Measurements from ENCODE around the gene FCRL4.

GRCh38 chr1:157539568-157539967, 58.3 kb downstream of the FCRL4 start:
- no peak for TF ChIP-seq NONO (IDR thresholded peaks at IDR 0.05)
- TF ChIP-seq NONO (CRISPR knock-in tag; conservative IDR thresholded peaks at IDR 0.05): no peak
- no peak for TF ChIP-seq ZNF781 (CRISPR knock-in tag; IDR thresholded peaks at IDR 0.05; ENCODE audit: borderline replicate concordance, not compliant biosample characterization)
- TF ChIP-seq SOX13 (IDR thresholded peaks at IDR 0.05): no peak
- TF ChIP-seq SOX13 (CRISPR knock-in tag; conservative IDR thresholded peaks at IDR 0.05 in 1 of 2, IDR thresholded peaks at IDR 0.05 in 1 of 2): no peak
- no peak for TF ChIP-seq CTCF (CRISPR knock-in tag; IDR thresholded peaks at IDR 0.05)
